Astrocyte of the cerebellum (primary cell): Measurements from ENCODE around the gene RBPJ.

ENCODE experiments used
- DNase-seq: peaks from one replicate; pipeline ENCODE4 v3.0.0-alpha.2; 2011; ENCODE audit warnings: low read depth
- H3K4me3 ChIP-seq: 2 replicates; pipeline ENCODE4 v1.5.1; 2011; ENCODE audit warnings: mild to moderate bottlenecking, low read depth, low read length, moderate library complexity
- in situ Hi-C: cut with HindIII; loops from 2 replicates; pipeline ENCODE4 v1.10.0; 2017; ENCODE audit warnings: low sequenced_read_pairs
- TF ChIP-seq, protein P1 (sequence below): IDR thresholded peaks from 2 replicates; pipeline ENCODE4 v1.5.1; 2012; ENCODE audit warnings: low read length, low read depth, moderate library complexity, mild to moderate bottlenecking; ENCODE audit errors: missing control alignments

RBPJ gene

DNA sequence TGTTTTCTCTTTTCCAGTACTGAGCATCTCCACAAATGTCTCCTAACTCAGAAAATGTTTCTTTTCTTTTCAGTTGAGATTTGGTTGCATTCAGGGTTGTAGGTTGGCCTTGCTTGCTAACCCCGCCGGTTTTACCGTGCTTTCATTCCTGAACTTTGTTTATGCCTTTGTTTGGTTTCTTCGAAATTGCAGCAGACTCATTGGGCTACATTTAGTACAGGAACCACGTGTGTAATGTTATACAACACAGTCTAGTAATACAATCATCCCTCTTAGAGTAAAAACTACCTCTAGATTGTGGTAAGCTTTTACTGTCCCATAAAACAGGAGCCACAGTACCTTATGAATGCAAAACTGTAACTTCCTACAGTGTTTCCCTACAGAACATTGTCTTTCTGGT lies 111.6 kb downstream of the RBPJ start:
- in situ Hi-C loops = loop anchor here (25.0 kb wide), 1 partner anchor 280 kb away; no protein-coding TSS in a partner anchor
- TF ChIP-seq, protein P1, sequence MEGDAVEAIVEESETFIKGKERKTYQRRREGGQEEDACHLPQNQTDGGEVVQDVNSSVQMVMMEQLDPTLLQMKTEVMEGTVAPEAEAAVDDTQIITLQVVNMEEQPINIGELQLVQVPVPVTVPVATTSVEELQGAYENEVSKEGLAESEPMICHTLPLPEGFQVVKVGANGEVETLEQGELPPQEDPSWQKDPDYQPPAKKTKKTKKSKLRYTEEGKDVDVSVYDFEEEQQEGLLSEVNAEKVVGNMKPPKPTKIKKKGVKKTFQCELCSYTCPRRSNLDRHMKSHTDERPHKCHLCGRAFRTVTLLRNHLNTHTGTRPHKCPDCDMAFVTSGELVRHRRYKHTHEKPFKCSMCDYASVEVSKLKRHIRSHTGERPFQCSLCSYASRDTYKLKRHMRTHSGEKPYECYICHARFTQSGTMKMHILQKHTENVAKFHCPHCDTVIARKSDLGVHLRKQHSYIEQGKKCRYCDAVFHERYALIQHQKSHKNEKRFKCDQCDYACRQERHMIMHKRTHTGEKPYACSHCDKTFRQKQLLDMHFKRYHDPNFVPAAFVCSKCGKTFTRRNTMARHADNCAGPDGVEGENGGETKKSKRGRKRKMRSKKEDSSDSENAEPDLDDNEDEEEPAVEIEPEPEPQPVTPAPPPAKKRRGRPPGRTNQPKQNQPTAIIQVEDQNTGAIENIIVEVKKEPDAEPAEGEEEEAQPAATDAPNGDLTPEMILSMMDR = no peak
- no peak for DNase-seq
- no peak overlapping the region for H3K4me3 ChIP-seq

DNA sequence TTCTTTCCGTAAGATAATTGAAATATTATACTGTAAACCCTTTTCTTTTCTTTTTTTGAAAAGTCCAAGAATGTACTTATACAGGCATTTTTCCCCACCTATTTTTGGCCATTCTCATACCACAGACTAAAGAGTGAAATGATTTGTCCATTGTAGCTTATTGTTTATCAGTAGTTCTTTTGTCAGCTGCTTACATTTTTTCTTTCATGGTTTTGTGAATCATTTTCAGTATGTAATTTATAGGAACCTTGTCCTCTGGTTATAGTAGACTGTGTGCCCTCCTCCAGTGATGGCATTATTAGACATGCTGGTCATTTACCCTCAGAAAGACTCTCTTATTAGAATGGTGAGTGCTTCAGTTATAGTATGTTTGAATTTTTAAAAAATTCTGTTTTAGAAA lies 112.7 kb downstream of the RBPJ start:
- DNase-seq = no peak
- TF ChIP-seq, protein P1 = no peak
- no peak overlapping the region for H3K4me3 ChIP-seq
- in situ Hi-C loops = loop anchor here (25.0 kb wide), 1 partner anchor 279 kb away; no protein-coding TSS in a partner anchor

DNA sequence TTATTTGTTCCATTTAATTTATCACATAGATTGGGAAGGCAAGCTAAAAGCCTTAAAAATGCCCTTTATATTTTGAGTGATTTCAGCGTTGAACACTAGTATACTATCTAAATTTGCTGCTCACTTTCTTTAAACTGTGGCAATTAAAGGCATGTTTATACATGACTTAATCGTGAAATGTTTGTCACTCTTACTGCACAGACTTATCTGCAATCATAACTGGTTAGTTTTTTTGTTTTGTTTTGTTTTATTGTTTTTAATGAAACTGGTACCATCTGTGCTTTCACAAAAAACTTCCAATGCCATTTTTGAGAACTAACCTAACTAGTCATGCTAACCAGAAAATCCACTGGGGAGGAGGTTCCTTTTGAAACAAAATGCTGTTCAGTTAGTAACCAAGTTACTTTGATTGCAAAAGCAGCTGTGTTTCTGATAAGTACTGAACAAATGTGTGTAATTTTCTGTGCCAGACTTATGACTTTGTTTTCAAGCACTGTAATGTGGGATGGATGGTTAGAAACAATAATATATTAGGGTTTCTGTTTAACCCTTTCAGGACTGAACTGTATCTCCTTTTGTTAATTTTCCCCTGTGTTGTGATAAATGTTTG lies 113.3 kb downstream of the RBPJ start:
- no peak overlapping the region for H3K4me3 ChIP-seq
- no peak for DNase-seq
- in situ Hi-C loops = loop anchor here (25.0 kb wide), 1 partner anchor 278 kb away; no protein-coding TSS in a partner anchor
- TF ChIP-seq, protein P1 = no peak

DNA sequence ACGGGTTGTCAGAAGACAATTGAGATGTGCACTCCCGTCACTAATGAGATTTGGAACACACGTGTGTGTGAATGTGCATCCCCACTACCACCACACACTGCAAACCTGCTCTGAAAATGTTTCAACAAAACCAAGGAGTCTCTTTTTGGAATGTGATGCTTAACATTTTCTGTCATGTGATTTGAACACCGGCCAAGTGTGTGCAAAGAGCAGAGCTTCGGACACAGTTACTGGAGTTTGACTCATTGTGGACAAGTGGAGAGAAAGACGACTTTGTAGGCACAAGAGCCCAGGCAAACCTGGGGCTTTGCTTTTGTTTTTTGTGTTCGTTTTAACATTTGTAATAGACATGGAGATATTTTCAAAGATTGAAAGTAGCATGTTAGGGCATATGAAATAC lies 120.3 kb downstream of the RBPJ start:
- H3K4me3 ChIP-seq = no peak overlapping the region
- no peak for DNase-seq
- TF ChIP-seq, protein P1 = no peak
- in situ Hi-C loops = loop anchor here (25.0 kb wide), 1 partner anchor 271 kb away; no protein-coding TSS in a partner anchor

DNA sequence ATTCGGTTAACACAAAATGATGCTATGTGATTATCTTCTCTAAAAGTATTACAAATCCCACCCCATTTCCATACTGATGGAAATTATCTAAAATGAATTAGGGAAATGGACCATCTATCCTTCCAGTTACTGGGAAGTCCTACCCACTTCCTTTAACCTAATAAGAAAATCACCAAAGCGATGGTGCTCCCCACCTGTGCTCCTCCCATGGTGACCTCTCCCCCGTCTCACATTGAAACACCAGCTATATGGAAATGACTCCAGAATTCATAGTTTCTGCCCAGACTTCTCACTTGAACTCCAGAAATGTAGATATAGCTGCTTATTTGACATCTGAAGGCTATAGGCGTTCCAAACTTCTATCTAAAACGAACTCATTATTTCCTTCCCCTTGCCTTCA lies 121.0 kb downstream of the RBPJ start:
- DNase-seq = no peak
- H3K4me3 ChIP-seq = no peak overlapping the region
- in situ Hi-C loops = loop anchor here (25.0 kb wide), 1 partner anchor 271 kb away; no protein-coding TSS in a partner anchor
- TF ChIP-seq, protein P1 = no peak

DNA sequence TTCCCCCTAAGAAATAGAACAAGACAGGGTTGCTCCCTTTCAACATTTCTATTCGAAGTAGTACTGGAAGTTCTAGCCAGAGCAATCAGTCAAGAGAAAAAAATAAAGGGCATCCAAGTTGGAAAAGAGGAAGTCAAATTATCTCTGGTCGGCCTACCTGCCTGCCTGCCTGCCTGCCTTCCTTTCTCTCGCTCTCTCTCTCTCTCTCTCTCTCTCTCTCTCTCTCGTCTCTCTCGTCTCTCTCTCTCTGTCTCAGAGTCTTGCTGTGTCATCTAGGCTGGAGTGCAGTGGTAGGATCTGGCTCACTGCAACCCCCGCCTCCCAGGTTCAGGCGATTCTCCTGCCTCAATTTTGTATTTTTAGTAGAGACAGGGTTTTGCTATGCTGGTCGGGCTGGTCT lies 126.6 kb downstream of the RBPJ start:
- in situ Hi-C loops = loop anchor here (25.0 kb wide), 1 partner anchor 265 kb away; no protein-coding TSS in a partner anchor

More for the DNA sequence above, 126.6 kb downstream of the RBPJ start:
- no peak overlapping the region for H3K4me3 ChIP-seq
- TF ChIP-seq, protein P1 = no peak
- no peak for DNase-seq
